KOPT-K1 (cell line): ENCODE measurements around the gene RGCC.
A peak's percentile ranks its signal among the peaks of the same experiment; 100 is the strongest.

Experiments
- H3K27ac ChIP-seq: fragments of 200-600 bp; sonication (generic); 2 replicates; pipeline ENCODE4 v1.5.1; 2016; ENCODE audit warnings: antibody characterized with exemption, mild to moderate bottlenecking, low read depth, low read length; ENCODE audit not compliant: poor library complexity, severe bottlenecking
- H3K36me3 ChIP-seq: fragments of 200-600 bp; sonication (generic); 2 replicates; pipeline ENCODE4 v1.5.1; 2017; ENCODE audit warnings: antibody characterized with exemption, mild to moderate bottlenecking, low read length, moderate library complexity; ENCODE audit not compliant: insufficient read depth
- H3K9me3 ChIP-seq: fragments of 200-600 bp; sonication (generic); 2 replicates; pipeline ENCODE4 v1.5.1; 2017; ENCODE audit warnings: antibody characterized with exemption, low read length, mild to moderate bottlenecking; ENCODE audit not compliant: insufficient read depth, poor library complexity, severe bottlenecking

The RGCC gene

DNA sequence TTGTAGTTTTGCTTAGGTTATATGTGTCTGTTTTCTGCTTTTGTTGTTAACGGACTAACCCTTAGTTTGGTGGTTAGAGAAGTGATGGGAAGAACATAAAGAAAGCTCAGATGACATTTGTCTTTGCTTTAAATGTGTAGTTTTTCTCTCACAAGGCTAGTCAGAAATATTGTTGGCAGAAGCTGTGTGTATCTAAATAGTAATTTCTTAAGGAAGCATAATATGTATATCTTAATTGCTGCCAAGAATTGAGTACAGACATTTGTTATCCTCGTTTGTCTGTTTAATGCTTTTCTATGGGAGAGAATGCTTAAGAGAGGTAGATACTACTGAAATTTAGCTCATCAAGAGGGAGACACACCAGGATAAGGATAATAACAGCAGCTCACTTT, 2.7 kb downstream of the RGCC start:
- peaks cover 4% of the 10 kb centered on the region for H3K36me3 ChIP-seq
- peak overlapping the region; percentile 21 for H3K27ac ChIP-seq
- H3K9me3 ChIP-seq = no peaks in the 10 kb centered on the region

- peaks cover 4% of the 10 kb centered on the region for H3K36me3 ChIP-seq
- H3K27ac ChIP-seq = peak overlapping the region; percentile 17
- no peaks in the 10 kb centered on the region for H3K9me3 ChIP-seq
Measured at GRCh38 chr13:41460930-41461329, 3.6 kb downstream of the RGCC start.

- peaks cover 4% of the 10 kb centered on the region for H3K36me3 ChIP-seq
- H3K27ac ChIP-seq = peak overlapping the region; percentile 91
Measured at GRCh38 chr13:41461527-41462139, 4.3 kb downstream of the RGCC start.

GRCh38 chr13:41462427-41462826, 5.1 kb downstream of the RGCC start:
- Histone ChIP-seq H3K36me3 (peaks cover 11% of the 10 kb centered on the region), H3K27ac (peak overlapping the region; percentile 91)

More at GRCh38 chr13:41461527-41462139, 4.3 kb downstream of the RGCC start:
- no peaks in the 10 kb centered on the region for H3K9me3 ChIP-seq

GRCh38 chr13:41463838-41464602, 6.7 kb downstream of the RGCC start:
- Histone ChIP-seq H3K27ac (peak overlapping the region; percentile 91), H3K36me3 (peaks cover 25% of the 10 kb centered on the region)

More at GRCh38 chr13:41462427-41462826, 5.1 kb downstream of the RGCC start:
- no peaks in the 10 kb centered on the region for H3K9me3 ChIP-seq

GRCh38 chr13:41465241-41465847, 8.0 kb downstream of the RGCC start:
- Histone ChIP-seq H3K27ac (peak overlapping the region; percentile 91), H3K36me3 (peaks cover 33% of the 10 kb centered on the region), H3K9me3 (no peaks in the 10 kb centered on the region)

More at GRCh38 chr13:41463838-41464602, 6.7 kb downstream of the RGCC start:
- no peaks in the 10 kb centered on the region for H3K9me3 ChIP-seq

DNA sequence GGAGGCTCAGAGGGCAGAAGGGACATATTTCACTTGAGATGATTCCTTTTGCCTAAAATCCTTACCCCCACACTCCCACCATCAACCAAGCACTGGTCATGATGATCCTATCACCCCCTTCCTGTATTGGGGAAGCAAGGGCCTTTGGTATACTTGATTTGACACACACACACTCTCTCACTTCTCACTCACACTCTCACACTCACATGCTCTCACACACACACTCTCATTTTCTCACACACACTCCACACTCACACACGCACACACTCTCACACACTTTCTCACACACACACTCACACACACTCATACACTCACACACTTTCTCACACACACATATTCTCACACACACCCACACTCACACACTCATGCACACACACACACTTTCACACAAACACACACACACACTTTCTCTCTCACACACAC, 8.6 kb downstream of the RGCC start:
- Histone ChIP-seq H3K36me3 (peaks cover 39% of the 10 kb centered on the region), H3K27ac (peak overlapping the region; percentile 91), H3K9me3 (no peaks in the 10 kb centered on the region)

GRCh38 chr13:41467425-41467945, 10.1 kb downstream of the RGCC start:
- peaks cover 49% of the 10 kb centered on the region for H3K36me3 ChIP-seq
- peak overlapping the region; percentile 91 for H3K27ac ChIP-seq

GRCh38 chr13:41468631-41469030, 11.3 kb downstream of the RGCC start:
- Histone ChIP-seq H3K36me3 (peaks cover 49% of the 10 kb centered on the region), H3K27ac (no peak overlapping the region), H3K9me3 (no peaks in the 10 kb centered on the region)

More at GRCh38 chr13:41467425-41467945, 10.1 kb downstream of the RGCC start:
- no peaks in the 10 kb centered on the region for H3K9me3 ChIP-seq

DNA sequence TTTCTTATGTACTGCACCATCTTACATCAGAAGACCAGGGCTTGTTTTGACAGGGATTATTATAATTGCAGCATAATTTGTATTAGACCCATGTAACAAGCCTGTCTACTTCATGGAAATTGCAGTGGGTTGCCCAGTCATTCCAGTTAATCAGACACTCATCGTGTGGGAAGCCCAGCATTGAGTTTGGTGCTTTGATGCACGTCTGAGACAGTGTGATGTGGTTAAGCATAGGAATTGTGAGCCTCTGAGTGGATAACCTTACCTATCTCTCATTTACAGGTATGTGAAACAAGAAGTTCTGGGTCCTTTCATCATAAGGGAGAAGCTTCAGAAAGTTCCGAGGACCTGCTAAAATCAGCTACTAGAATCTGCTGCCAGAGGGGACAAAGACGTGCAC, 12.8 kb downstream of the RGCC start:
- Histone ChIP-seq H3K36me3 (peaks cover 49% of the 10 kb centered on the region), H3K27ac (no peak overlapping the region), H3K9me3 (no peaks in the 10 kb centered on the region)

DNA sequence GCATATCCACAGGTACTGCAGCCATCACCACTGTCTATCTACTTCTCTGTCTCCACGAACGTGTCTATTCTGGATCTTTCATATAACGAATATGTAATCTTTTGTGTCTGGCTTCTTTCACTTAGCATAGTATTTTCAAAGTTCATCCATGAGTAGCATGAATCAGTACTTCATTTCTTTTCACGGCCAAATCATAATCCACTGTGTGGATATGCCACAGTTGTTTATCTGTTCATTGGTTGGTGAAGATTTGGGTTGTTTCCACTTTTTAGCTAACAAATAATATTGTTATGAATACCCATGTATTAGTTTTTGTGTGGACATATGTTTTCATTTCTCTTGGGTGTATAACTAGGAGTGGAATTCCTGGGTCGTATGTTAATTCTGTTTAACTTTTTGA, 14.4 kb downstream of the RGCC start:
- Histone ChIP-seq H3K36me3 (peaks cover 49% of the 10 kb centered on the region), H3K27ac (no peak overlapping the region), H3K9me3 (no peaks in the 10 kb centered on the region)

- H3K9me3 ChIP-seq = peaks cover 5% of the 10 kb centered on the region
- H3K27ac ChIP-seq = no peak overlapping the region
- H3K36me3 ChIP-seq = no peaks in the 10 kb centered on the region
Measured at GRCh38 chr13:41487222-41487621, 29.9 kb downstream of the RGCC start.

GRCh38 chr13:41488124-41488523, 30.8 kb downstream of the RGCC start:
- Histone ChIP-seq H3K27ac (peak overlapping the region; percentile 31), H3K36me3 (no peaks in the 10 kb centered on the region), H3K9me3 (peaks cover 5% of the 10 kb centered on the region)

- Histone ChIP-seq H3K27ac (no peak overlapping the region), H3K9me3 (peaks cover 5% of the 10 kb centered on the region), H3K36me3 (no peaks in the 10 kb centered on the region)
Measured at GRCh38 chr13:41490371-41491015, 33.1 kb downstream of the RGCC start.

- Histone ChIP-seq H3K27ac (no peak overlapping the region), H3K36me3 (no peaks in the 10 kb centered on the region)
Measured at GRCh38 chr13:41491436-41491835, 34.1 kb downstream of the RGCC start.

More at GRCh38 chr13:41491436-41491835, 34.1 kb downstream of the RGCC start:
- H3K9me3 ChIP-seq = peaks cover 4% of the 10 kb centered on the region
